Lung (tissue), 12 donors: Measurements from ENCODE around the gene TBC1D7. TPM values are rescaled to one million over a fixed set of nuclear protein-coding genes. Genes with fewer than 3 reads are reported as not detected.
A peak's percentile ranks its signal among the peaks of the same experiment; 100 is the strongest.

ENCODE experiments used
- ATAC-seq: fragments of 200-7000 bp; cut with Tn5 transposase; one replicate; pipeline ENCODE4 v1.9.1; 2020; ENCODE audit warnings: moderate number of reproducible peaks; ENCODE audit not compliant: insufficient read depth, low FRiP score
- DNase-seq, 3 donors: peaks; one replicate each; pipeline ENCODE4 v3.0.0-alpha.2; 2013 to 2017
- H3K27ac ChIP-seq, 2 donors: one replicate each; pipeline ENCODE4 v1.5.1; 2013; ENCODE audit warnings: mild to moderate bottlenecking in 2 of 2, moderate library complexity in 2 of 2, control low read depth in 1 of 2, inconsistent platforms in 1 of 2, low read depth in 1 of 2, low read length in 1 of 2
- H3K27me3 ChIP-seq, 3 donors: one replicate each; pipeline ENCODE4 v1.5.1; 2013; ENCODE audit warnings: low read length in 2 of 3; ENCODE audit not compliant: control insufficient read depth in 3 of 3, insufficient read depth in 3 of 3
- H3K36me3 ChIP-seq, 4 donors: one replicate each; pipeline ENCODE4 v1.5.1; 2013; ENCODE audit warnings: low read length in 4 of 4, mild to moderate bottlenecking in 1 of 4, moderate library complexity in 1 of 4; ENCODE audit not compliant: control insufficient read depth in 4 of 4, insufficient read depth in 4 of 4
- H3K4me1 ChIP-seq, 5 donors: one replicate each; pipeline ENCODE4 v1.5.1; 2013; ENCODE audit warnings: low read length in 5 of 5, mild to moderate bottlenecking in 2 of 5, moderate library complexity in 1 of 5; ENCODE audit not compliant: control insufficient read depth in 5 of 5, insufficient read depth in 5 of 5
- H3K4me3 ChIP-seq: one replicate; pipeline ENCODE4 v1.5.1; 2013; ENCODE audit warnings: mild to moderate bottlenecking, control low read depth, moderate library complexity
- H3K9ac ChIP-seq, 2 donors: one replicate each; pipeline ENCODE4 v1.5.1; 2013; ENCODE audit warnings: low read length in 2 of 2, control low read depth in 1 of 2; ENCODE audit not compliant: insufficient read depth in 1 of 2
- H3K9me3 ChIP-seq, 4 donors: one replicate each; pipeline ENCODE4 v1.5.1; 2013; ENCODE audit warnings: low read length in 3 of 4, mild to moderate bottlenecking in 1 of 4, moderate library complexity in 1 of 4; ENCODE audit not compliant: control insufficient read depth in 4 of 4, insufficient read depth in 3 of 4
- WGBS, 2 donors: extraction: QIAGEN DNeasy Blood & Tissue Kit; methylation state at CpG; one replicate each; pipeline ENCODE4 v1.1.7; 2013; 5-methylcytosine and 5-hydroxymethylcytosine counted together
- polyA plus RNA-seq, 2 donors: library from polyadenylated mRNA; stranded (reverse); fragments of 200-250 nt; gene quantifications; one replicate each; pipeline ENCODE4 v1.2.1, GENCODE V29; 2013
- total RNA-seq, 2 donors: library from RNA; depleted of rRNA in 1 of 2; stranded (reverse); fragments of >200 nt in 1 of 2; gene quantifications; one replicate each; pipeline ENCODE4 v1.2.1, GENCODE V29; 2014 to 2021
- TF ChIP-seq, protein P1 (sequence below): IDR thresholded peaks from 2 replicates; pipeline ENCODE4 v1.5.1; 2012; ENCODE audit warnings: mild to moderate bottlenecking; ENCODE audit errors: control extremely low read depth, extremely low read depth
- donor health status: control.
- donor health status: control.
- donor health status: Bipolar disorder and iron deficiency.
- donor health status: healthy.
- donor health status: DM: yes; HTN: yes; CAD: no.

Gene TBC1D7
- total and polyA plus RNA-seq, 4 donors: 17.1 to 30.1 (median 19.9) TPM

DNA sequence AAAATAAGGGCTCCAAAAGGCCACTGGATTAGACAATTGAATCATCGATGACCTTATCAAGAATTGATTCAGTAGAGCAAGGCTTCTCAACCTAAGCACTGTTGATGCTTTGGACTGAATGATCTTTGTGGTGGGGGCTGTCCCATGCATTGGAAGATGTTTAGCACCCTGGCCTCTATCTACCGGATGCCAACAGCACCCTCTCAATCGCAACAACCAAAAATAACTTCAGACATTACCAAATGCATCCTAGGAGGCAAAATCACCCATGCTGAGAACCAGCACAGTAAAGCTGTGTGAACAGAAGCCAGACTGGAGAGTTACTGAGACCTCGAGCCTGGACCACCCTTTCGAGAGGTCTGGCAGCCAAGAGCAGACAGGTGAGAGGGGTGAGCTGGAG is 67.5 kb downstream of the TBC1D7 start:
- TF ChIP-seq, protein P1, sequence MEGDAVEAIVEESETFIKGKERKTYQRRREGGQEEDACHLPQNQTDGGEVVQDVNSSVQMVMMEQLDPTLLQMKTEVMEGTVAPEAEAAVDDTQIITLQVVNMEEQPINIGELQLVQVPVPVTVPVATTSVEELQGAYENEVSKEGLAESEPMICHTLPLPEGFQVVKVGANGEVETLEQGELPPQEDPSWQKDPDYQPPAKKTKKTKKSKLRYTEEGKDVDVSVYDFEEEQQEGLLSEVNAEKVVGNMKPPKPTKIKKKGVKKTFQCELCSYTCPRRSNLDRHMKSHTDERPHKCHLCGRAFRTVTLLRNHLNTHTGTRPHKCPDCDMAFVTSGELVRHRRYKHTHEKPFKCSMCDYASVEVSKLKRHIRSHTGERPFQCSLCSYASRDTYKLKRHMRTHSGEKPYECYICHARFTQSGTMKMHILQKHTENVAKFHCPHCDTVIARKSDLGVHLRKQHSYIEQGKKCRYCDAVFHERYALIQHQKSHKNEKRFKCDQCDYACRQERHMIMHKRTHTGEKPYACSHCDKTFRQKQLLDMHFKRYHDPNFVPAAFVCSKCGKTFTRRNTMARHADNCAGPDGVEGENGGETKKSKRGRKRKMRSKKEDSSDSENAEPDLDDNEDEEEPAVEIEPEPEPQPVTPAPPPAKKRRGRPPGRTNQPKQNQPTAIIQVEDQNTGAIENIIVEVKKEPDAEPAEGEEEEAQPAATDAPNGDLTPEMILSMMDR: no peak
- WGBS, 2 donors: 90 to 93% methylated on average over 5 of the region's 5 CpGs
- H3K27ac ChIP-seq: peak overlapping the region in 1 of 2 donors; percentile 1

DNA sequence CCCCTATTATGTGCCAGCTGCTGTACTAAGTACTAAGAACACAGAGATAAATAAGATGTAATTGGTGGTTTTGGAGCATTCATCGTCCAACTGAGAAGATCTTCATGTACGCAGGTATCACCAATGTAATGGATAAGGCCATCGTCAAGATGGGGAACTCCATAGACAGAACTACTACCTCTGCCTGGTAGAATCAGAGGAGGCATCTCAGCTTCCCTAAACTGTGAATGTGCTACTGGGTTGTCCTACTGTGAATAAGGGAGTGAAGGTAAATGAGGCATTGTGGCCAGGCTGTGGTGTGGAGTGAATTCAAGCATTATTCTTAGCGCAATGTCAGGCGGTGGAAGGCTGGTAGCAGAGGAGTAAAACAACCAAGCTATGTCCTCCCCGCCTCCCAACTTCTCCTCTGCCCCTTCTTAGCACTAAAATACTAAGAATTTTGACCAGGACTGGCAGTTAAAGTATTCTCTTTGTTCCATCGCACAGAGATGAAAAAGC is 68.2 kb downstream of the TBC1D7 start:
- ATAC-seq (no peak), DNase-seq (no peak)
- TF ChIP-seq, protein P1: no peak
- H3K27me3 ChIP-seq: no peaks in the 10 kb centered on the region
- H3K27ac ChIP-seq: no peak overlapping the region
- no peaks in the 10 kb centered on the region for H3K36me3 ChIP-seq
- H3K4me1 ChIP-seq: peaks cover 0 to 13% (median 0%) of the 10 kb centered on the region in 5 donors
- H3K4me3 ChIP-seq: no peak overlapping the region
- 79 to 90% methylated on average over 7 of the region's 7 CpGs for WGBS, 2 donors
- H3K9ac ChIP-seq: no peak overlapping the region
- H3K9me3 ChIP-seq: no peaks in the 10 kb centered on the region

More for the DNA sequence above, 67.5 kb downstream of the TBC1D7 start:
- Histone ChIP-seq H3K36me3 (no peaks in the 10 kb centered on the region), H3K27me3 (no peaks in the 10 kb centered on the region), H3K9me3 (no peaks in the 10 kb centered on the region), H3K4me3 (no peak overlapping the region), H3K9ac (no peak overlapping the region), H3K4me1 (peaks cover 0 to 13% (median 0%) of the 10 kb centered on the region in 5 donors)
- ATAC-seq: no peak
- DNase-seq: no peak

DNA sequence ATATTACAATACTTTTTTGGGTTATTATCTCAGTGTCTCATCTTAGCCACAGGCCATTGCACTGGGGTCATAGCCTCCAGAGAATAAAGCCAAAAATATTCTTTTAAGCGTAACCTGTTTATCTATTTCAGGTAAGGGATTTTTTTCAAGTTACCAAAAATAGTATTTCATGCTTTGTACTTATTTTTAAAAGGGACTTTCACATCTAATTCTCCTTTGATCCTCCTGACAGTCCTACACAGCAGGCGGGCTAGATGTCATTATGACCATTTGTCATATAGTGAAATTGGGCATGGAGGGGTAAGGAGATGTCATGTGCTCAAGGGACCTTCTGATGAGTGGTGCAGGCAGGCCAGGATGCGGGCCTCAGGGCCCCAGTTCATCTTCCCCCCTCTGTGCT is 68.9 kb downstream of the TBC1D7 start:
- H3K4me1 ChIP-seq: peaks cover 0 to 13% (median 0%) of the 10 kb centered on the region in 5 donors
- H3K36me3 ChIP-seq: no peaks in the 10 kb centered on the region
- ATAC-seq (no peak), DNase-seq (no peak)
- WGBS, 2 donors: 92 to 99% methylated on average over 3 of the region's 3 CpGs
- H3K27me3 ChIP-seq: no peaks in the 10 kb centered on the region
- H3K4me3 ChIP-seq: no peak overlapping the region
- TF ChIP-seq, protein P1: no peak
- no peaks in the 10 kb centered on the region for H3K9me3 ChIP-seq
- no peak overlapping the region for H3K27ac ChIP-seq
- H3K9ac ChIP-seq: no peak overlapping the region
